HEK293 (cell line): Measurements from ENCODE around the gene BLVRB.

Source experiments
- BCL11B ChIP-seq: fragments of 450-650 bp; formaldehyde crosslinking; IDR thresholded peaks from 2 replicates; pipeline ENCODE4 v1.5.1; 2016; ENCODE audit warnings: low read depth, missing biosample characterization, missing genetic modification characterization
- HOXC10 ChIP-seq: sonication (generic); formaldehyde crosslinking; IDR thresholded peaks from 2 replicates; pipeline ENCODE4 v1.8.1; 2023; ENCODE audit warnings: mild to moderate bottlenecking, missing genetic modification reagents
- ZNF10 ChIP-seq: fragments of 450-650 bp; formaldehyde crosslinking; IDR thresholded peaks from 2 replicates; pipeline ENCODE4 v1.5.1; 2017; ENCODE audit warnings: missing biosample characterization, missing genetic modification characterization
- ZNF169 ChIP-seq: fragments of 450-650 bp; formaldehyde crosslinking; IDR thresholded peaks from 2 replicates; pipeline ENCODE4 v1.5.1; 2016; ENCODE audit warnings: missing biosample characterization, missing genetic modification characterization
- ZNF426 ChIP-seq: fragments of 450-650 bp; formaldehyde crosslinking; IDR thresholded peaks from 2 replicates; pipeline ENCODE4 v1.5.1; 2017; ENCODE audit warnings: missing biosample characterization, missing genetic modification characterization, mild to moderate bottlenecking, inconsistent platforms, moderate library complexity
- ZNF473 ChIP-seq: fragments of 450-650 bp; formaldehyde crosslinking; IDR thresholded peaks from 2 replicates; pipeline ENCODE4 v1.5.1; 2017; ENCODE audit warnings: missing biosample characterization, missing genetic modification characterization
- ZNF514 ChIP-seq: fragments of 450-650 bp; formaldehyde crosslinking; IDR thresholded peaks from 2 replicates; pipeline ENCODE4 v1.5.1; 2016; ENCODE audit warnings: missing biosample characterization, missing genetic modification characterization
- ZNF521 ChIP-seq: fragments of 450-650 bp; formaldehyde crosslinking; IDR thresholded peaks from 2 replicates; pipeline ENCODE4 v1.5.1; 2017; ENCODE audit warnings: missing biosample characterization, mild to moderate bottlenecking, missing genetic modification characterization
- ZNF658 ChIP-seq: fragments of 450-650 bp; formaldehyde crosslinking; IDR thresholded peaks from 2 replicates; pipeline ENCODE4; 2016; ENCODE audit warnings: missing biosample characterization, missing genetic modification characterization
- ZNF670 ChIP-seq: fragments of 450-650 bp; formaldehyde crosslinking; IDR thresholded peaks from 2 replicates; pipeline ENCODE4 v1.5.1; 2016; ENCODE audit warnings: missing biosample characterization, missing genetic modification characterization, low read depth
- ZNF768 ChIP-seq: fragments of 450-650 bp; formaldehyde crosslinking; IDR thresholded peaks from 2 replicates; pipeline ENCODE4 v1.5.1; 2018; ENCODE audit warnings: missing biosample characterization, mild to moderate bottlenecking, missing genetic modification characterization
- ZNF792 ChIP-seq: fragments of 450-650 bp; formaldehyde crosslinking; IDR thresholded peaks from 2 replicates; pipeline ENCODE4 v1.5.1; 2016; ENCODE audit warnings: missing biosample characterization, missing genetic modification characterization
- TF ChIP-seq, protein P1 (sequence below): fragments of 450-650 bp; formaldehyde crosslinking; IDR thresholded peaks from 2 replicates; pipeline ENCODE4 v1.5.1; 2016; ENCODE audit warnings: missing biosample characterization, missing genetic modification characterization
- TF ChIP-seq, protein P2 (sequence below): fragments of 450-650 bp; IDR thresholded peaks from 2 replicates; pipeline ENCODE4 v1.5.1; 2018; ENCODE audit warnings: missing biosample characterization, mild to moderate bottlenecking, missing genetic modification characterization
- TF ChIP-seq, protein P3 (sequence below): fragments of 450-650 bp; formaldehyde crosslinking; IDR thresholded peaks from 2 replicates; pipeline ENCODE4 v1.5.1; 2016; ENCODE audit warnings: missing biosample characterization, missing genetic modification characterization, borderline replicate concordance
- TF ChIP-seq, protein P4 (sequence below): fragments of 450-650 bp; formaldehyde crosslinking; IDR thresholded peaks from 2 replicates; pipeline ENCODE4 v1.5.0; 2017; ENCODE audit warnings: missing biosample characterization, missing genetic modification characterization, borderline replicate concordance
- TF ChIP-seq, protein P5 (sequence below): fragments of 450-650 bp; formaldehyde crosslinking; IDR thresholded peaks from 2 replicates; pipeline ENCODE4 v1.5.1; 2016; ENCODE audit warnings: missing biosample characterization, missing genetic modification characterization, borderline replicate concordance
- TF ChIP-seq, protein P6 (sequence below): fragments of 450-650 bp; formaldehyde crosslinking; IDR thresholded peaks from 2 replicates; pipeline ENCODE4 v1.5.1; 2016; ENCODE audit warnings: missing biosample characterization, missing genetic modification characterization

The BLVRB gene

DNA sequence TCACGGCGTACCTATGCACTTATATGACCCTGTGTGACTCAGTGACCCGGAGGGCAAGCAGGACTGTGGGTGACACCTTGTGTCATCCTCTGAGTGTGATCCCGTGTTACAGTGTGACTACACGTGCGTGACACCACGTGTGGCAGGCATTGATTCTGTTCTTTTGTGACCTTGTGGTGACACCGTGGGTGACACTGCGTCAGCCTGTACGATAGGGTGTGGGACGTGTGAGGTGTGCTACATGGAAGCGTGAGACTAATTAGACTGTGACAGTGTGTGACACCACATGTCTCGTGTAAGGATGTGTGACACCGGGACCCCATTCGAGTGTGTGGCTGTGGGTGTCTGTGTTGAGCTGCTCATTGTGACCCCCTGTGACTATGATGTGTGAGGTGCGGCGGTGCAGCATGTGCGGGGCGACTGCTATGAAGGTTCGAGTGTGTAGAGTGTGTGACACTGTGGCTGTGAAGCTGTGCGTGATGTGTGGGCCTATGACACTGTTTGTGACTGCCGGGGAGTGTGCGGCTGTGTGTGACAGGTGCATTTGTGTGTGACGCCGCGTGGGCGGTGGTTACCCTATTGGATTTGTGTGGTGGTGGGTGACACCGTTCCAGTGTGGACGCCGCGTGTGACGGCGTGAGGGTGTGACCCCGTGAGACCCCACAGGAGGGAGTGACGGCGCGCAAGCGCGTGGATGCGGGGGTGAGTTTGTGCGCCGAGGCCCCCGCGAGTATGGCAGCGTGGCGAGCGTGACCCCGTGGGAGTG is 857 bp upstream of the BLVRB start (continued):
- TF ChIP-seq, protein P1, sequence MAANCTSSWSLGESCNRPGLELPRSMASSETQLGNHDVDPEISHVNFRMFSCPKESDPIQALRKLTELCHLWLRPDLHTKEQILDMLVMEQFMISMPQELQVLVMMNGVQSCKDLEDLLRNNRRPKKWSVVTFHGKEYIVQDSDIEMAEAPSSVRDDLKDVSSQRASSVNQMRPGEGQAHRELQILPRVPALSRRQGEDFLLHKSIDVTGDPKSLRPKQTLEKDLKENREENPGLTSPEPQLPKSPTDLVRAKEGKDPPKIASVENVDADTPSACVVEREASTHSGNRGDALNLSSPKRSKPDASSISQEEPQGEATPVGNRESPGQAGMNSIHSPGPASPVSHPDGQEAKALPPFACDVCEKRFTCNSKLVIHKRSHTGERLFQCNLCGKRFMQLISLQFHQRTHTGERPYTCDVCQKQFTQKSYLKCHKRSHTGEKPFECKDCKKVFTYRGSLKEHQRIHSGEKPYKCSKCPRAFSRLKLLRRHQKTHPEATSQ (tag by site-specific recombination) = no peak
- TF ChIP-seq ZNF792 (tag by site-specific recombination) (peak; percentile 78; the same call in 1 of the 2 replicates), ZNF521 (tag by site-specific recombination) (0 out of 2 replicates have a peak, but pooled peaks have one; percentile 74), ZNF426 (tag by site-specific recombination) (no peak), BCL11B (tag by site-specific recombination) (peak; percentile 30; the same call in 1 of the 2 replicates), ZNF473 (tag by site-specific recombination) (no peak), HOXC10 (CRISPR knock-in tag) (no peak), ZNF10 (no peak), ZNF514 (tag by site-specific recombination) (no peak), ZNF658 (tag by site-specific recombination) (peak; percentile 18; the same call in 1 of the 2 replicates), ZNF768 (tag by site-specific recombination) (no peak), ZNF670 (tag by site-specific recombination) (no peak), ZNF169 (tag by site-specific recombination) (no peak; the same call in 1 of the 2 replicates)
- TF ChIP-seq, protein P2, sequence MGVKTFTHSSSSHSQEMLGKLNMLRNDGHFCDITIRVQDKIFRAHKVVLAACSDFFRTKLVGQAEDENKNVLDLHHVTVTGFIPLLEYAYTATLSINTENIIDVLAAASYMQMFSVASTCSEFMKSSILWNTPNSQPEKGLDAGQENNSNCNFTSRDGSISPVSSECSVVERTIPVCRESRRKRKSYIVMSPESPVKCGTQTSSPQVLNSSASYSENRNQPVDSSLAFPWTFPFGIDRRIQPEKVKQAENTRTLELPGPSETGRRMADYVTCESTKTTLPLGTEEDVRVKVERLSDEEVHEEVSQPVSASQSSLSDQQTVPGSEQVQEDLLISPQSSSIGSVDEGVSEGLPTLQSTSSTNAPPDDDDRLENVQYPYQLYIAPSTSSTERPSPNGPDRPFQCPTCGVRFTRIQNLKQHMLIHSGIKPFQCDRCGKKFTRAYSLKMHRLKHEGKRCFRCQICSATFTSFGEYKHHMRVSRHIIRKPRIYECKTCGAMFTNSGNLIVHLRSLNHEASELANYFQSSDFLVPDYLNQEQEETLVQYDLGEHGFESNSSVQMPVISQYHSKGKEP (tag by site-specific recombination) = no peak
- TF ChIP-seq, protein P3, sequence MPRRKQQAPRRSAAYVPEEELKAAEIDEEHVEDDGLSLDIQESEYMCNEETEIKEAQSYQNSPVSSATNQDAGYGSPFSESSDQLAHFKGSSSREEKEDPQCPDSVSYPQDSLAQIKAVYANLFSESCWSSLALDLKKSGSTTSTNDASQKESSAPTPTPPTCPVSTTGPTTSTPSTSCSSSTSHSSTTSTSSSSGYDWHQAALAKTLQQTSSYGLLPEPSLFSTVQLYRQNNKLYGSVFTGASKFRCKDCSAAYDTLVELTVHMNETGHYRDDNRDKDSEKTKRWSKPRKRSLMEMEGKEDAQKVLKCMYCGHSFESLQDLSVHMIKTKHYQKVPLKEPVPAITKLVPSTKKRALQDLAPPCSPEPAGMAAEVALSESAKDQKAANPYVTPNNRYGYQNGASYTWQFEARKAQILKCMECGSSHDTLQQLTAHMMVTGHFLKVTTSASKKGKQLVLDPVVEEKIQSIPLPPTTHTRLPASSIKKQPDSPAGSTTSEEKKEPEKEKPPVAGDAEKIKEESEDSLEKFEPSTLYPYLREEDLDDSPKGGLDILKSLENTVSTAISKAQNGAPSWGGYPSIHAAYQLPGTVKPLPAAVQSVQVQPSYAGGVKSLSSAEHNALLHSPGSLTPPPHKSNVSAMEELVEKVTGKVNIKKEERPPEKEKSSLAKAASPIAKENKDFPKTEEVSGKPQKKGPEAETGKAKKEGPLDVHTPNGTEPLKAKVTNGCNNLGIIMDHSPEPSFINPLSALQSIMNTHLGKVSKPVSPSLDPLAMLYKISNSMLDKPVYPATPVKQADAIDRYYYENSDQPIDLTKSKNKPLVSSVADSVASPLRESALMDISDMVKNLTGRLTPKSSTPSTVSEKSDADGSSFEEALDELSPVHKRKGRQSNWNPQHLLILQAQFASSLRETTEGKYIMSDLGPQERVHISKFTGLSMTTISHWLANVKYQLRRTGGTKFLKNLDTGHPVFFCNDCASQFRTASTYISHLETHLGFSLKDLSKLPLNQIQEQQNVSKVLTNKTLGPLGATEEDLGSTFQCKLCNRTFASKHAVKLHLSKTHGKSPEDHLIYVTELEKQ (tag by site-specific recombination) = no peak
- TF ChIP-seq, protein P4, sequence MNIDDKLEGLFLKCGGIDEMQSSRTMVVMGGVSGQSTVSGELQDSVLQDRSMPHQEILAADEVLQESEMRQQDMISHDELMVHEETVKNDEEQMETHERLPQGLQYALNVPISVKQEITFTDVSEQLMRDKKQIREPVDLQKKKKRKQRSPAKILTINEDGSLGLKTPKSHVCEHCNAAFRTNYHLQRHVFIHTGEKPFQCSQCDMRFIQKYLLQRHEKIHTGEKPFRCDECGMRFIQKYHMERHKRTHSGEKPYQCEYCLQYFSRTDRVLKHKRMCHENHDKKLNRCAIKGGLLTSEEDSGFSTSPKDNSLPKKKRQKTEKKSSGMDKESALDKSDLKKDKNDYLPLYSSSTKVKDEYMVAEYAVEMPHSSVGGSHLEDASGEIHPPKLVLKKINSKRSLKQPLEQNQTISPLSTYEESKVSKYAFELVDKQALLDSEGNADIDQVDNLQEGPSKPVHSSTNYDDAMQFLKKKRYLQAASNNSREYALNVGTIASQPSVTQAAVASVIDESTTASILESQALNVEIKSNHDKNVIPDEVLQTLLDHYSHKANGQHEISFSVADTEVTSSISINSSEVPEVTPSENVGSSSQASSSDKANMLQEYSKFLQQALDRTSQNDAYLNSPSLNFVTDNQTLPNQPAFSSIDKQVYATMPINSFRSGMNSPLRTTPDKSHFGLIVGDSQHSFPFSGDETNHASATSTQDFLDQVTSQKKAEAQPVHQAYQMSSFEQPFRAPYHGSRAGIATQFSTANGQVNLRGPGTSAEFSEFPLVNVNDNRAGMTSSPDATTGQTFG = no peak
- TF ChIP-seq, protein P5, sequence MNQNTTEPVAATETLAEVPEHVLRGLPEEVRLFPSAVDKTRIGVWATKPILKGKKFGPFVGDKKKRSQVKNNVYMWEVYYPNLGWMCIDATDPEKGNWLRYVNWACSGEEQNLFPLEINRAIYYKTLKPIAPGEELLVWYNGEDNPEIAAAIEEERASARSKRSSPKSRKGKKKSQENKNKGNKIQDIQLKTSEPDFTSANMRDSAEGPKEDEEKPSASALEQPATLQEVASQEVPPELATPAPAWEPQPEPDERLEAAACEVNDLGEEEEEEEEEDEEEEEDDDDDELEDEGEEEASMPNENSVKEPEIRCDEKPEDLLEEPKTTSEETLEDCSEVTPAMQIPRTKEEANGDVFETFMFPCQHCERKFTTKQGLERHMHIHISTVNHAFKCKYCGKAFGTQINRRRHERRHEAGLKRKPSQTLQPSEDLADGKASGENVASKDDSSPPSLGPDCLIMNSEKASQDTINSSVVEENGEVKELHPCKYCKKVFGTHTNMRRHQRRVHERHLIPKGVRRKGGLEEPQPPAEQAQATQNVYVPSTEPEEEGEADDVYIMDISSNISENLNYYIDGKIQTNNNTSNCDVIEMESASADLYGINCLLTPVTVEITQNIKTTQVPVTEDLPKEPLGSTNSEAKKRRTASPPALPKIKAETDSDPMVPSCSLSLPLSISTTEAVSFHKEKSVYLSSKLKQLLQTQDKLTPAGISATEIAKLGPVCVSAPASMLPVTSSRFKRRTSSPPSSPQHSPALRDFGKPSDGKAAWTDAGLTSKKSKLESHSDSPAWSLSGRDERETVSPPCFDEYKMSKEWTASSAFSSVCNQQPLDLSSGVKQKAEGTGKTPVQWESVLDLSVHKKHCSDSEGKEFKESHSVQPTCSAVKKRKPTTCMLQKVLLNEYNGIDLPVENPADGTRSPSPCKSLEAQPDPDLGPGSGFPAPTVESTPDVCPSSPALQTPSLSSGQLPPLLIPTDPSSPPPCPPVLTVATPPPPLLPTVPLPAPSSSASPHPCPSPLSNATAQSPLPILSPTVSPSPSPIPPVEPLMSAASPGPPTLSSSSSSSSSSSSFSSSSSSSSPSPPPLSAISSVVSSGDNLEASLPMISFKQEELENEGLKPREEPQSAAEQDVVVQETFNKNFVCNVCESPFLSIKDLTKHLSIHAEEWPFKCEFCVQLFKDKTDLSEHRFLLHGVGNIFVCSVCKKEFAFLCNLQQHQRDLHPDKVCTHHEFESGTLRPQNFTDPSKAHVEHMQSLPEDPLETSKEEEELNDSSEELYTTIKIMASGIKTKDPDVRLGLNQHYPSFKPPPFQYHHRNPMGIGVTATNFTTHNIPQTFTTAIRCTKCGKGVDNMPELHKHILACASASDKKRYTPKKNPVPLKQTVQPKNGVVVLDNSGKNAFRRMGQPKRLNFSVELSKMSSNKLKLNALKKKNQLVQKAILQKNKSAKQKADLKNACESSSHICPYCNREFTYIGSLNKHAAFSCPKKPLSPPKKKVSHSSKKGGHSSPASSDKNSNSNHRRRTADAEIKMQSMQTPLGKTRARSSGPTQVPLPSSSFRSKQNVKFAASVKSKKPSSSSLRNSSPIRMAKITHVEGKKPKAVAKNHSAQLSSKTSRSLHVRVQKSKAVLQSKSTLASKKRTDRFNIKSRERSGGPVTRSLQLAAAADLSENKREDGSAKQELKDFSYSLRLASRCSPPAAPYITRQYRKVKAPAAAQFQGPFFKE = peak; percentile 57; the same call in 1 of the 2 replicates
- TF ChIP-seq, protein P6, sequence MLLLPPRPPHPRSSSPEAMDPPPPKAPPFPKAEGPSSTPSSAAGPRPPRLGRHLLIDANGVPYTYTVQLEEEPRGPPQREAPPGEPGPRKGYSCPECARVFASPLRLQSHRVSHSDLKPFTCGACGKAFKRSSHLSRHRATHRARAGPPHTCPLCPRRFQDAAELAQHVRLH (tag by site-specific recombination) = no peak
